H1 (cell line): ENCODE measurements around the gene ITGA11. TPM values are rescaled to one million over a fixed set of nuclear protein-coding genes. Genes with fewer than 3 reads are reported as not detected.
A peak's percentile ranks its signal among the peaks of the same experiment; 100 is the strongest.

Experiments used
- CTCF ChIA-PET: fragments of 300-600 bp; sonication (Branson Sonifier 250); formaldehyde crosslinking; loops from one replicate; lab custom pipeline; 2021; ENCODE audit not compliant: partially characterized antibody; lab: Charles Lee
- POLR2A ChIA-PET: fragments of 300-600 bp; sonication (Branson Sonifier 250); formaldehyde crosslinking; loops from one replicate; lab custom pipeline; 2021; ENCODE audit warnings: inconsistent platforms; ENCODE audit not compliant: partially characterized antibody; lab: Charles Lee
- DNase-seq, 2 experiments: peaks; one replicate each; pipeline versions ENCODE4 v3.0.0 to v3.0.0-alpha.2; 2010 to 2022; ENCODE audit warnings: low spot score in 2 of 2, low read depth in 1 of 2, mixed read lengths in 1 of 2
- FAIRE-seq: peaks from 2 replicates; lab custom pipeline; 2011; peaks lifted over from hg19 to GRCh38; lab: Jason Lieb, UNC
- H2AFZ ChIP-seq: 2 replicates; pipeline ENCODE4 v1.8.1; 2012; ENCODE audit warnings: low read length, inconsistent platforms
- H2AK5ac ChIP-seq: 2 replicates; pipeline ENCODE4 v1.6.1; 2013; ENCODE audit warnings: low read depth, low read length
- H2BK120ac ChIP-seq: replicated peaks from 2 replicates; pipeline ENCODE3; 2013; ENCODE audit warnings: low read depth, low read length, inconsistent platforms
- H2BK12ac ChIP-seq: 2 replicates; pipeline ENCODE4 v1.6.1; 2013; ENCODE audit warnings: low read depth, low read length
- H2BK15ac ChIP-seq: 2 replicates; pipeline ENCODE4 v1.6.1; 2013; ENCODE audit warnings: low read length
- H2BK20ac ChIP-seq: 2 replicates; pipeline ENCODE4 v1.6.1; 2013; ENCODE audit warnings: low read length
- H2BK5ac ChIP-seq: 2 replicates; pipeline ENCODE4 v1.6.1; 2013; ENCODE audit warnings: low read depth, low read length
- H3K14ac ChIP-seq: 2 replicates; pipeline ENCODE4 v1.6.1; 2013; ENCODE audit warnings: inconsistent platforms; ENCODE audit not compliant: insufficient read length
- H3K18ac ChIP-seq: 2 replicates; pipeline ENCODE4 v1.6.1; 2013; ENCODE audit warnings: low read length; ENCODE audit errors: extremely low read depth
- H3K23ac ChIP-seq: 2 replicates; pipeline ENCODE4 v1.6.1; 2013; ENCODE audit warnings: inconsistent platforms; ENCODE audit not compliant: insufficient read length
- H3K23me2 ChIP-seq: 2 replicates; pipeline ENCODE4 v1.6.1; 2013; ENCODE audit warnings: low read depth, low read length
- H3K27ac ChIP-seq: 2 replicates; pipeline ENCODE4 v1.6.1; 2011; ENCODE audit warnings: low read depth, low read length, inconsistent platforms
- H3K27me3 ChIP-seq, 4 experiments: replicated peaks in 1 of 4; 1 replicate in 1 of 4; 2 replicates in 3 of 4; pipeline versions ENCODE4 v1.6.1 to v1.8.1; 2011 to 2013; ENCODE audit warnings: low read length in 3 of 4, mild to moderate bottlenecking in 3 of 4, inconsistent platforms in 2 of 4, mixed read lengths in 2 of 4, moderate library complexity in 1 of 4; ENCODE audit not compliant: control insufficient read depth in 3 of 4, insufficient read depth in 3 of 4; ENCODE audit errors: extremely low read depth in 1 of 4
- H3K36me3 ChIP-seq, 4 experiments: 2 replicates each; pipeline versions ENCODE4 v1.6.1 to v1.8.1; 2011 to 2013; ENCODE audit warnings: mild to moderate bottlenecking in 4 of 4, low read length in 3 of 4, moderate library complexity in 2 of 4, control low read depth in 1 of 4, inconsistent platforms in 1 of 4; ENCODE audit not compliant: insufficient read depth in 4 of 4, control insufficient read depth in 2 of 4
- H3K4ac ChIP-seq: replicated peaks from 2 replicates; pipeline ENCODE3; 2013; ENCODE audit warnings: low read length, low read depth, mixed read lengths, inconsistent platforms; ENCODE audit not compliant: insufficient read length
- H3K4me1 ChIP-seq, 4 experiments: replicated peaks in 1 of 4; 1 replicate in 1 of 4; 2 replicates in 3 of 4; pipeline versions ENCODE4 v1.6.1 to v1.8.1; 2011 to 2013; ENCODE audit warnings: low read length in 3 of 4, inconsistent platforms in 2 of 4, mixed read lengths in 1 of 4; ENCODE audit not compliant: insufficient read depth in 4 of 4, control insufficient read depth in 3 of 4
- H3K4me2 ChIP-seq, 2 experiments: 2 replicates each; pipeline versions ENCODE4 v1.6.1 to v1.8.1; 2011 to 2013; ENCODE audit warnings: low read depth in 2 of 2, low read length in 2 of 2, control low read depth in 1 of 2, inconsistent platforms in 1 of 2, mild to moderate bottlenecking in 1 of 2; ENCODE audit not compliant: insufficient read depth in 1 of 2
- H3K4me3 ChIP-seq, 4 experiments: fragments of 200-600, 300-600 bp in 1 of 4; sonication (generic), shearing (Covaris generic), sonication (Bioruptor Twin) in 1 of 4; 2 replicates each; pipeline versions ENCODE4 v1.5.1 to v1.8.1; 2011 to 2016; ENCODE audit warnings: low read length in 4 of 4, low read depth in 3 of 4, control low read depth in 2 of 4, inconsistent platforms in 2 of 4, mild to moderate bottlenecking in 2 of 4, mixed read lengths in 1 of 4, moderate library complexity in 1 of 4; ENCODE audit not compliant: insufficient read depth in 2 of 4; ENCODE audit errors: extremely low read depth in 1 of 4
- H3K56ac ChIP-seq: replicated peaks from 2 replicates; pipeline ENCODE3; 2013; ENCODE audit warnings: low read depth, mild to moderate bottlenecking, mixed read lengths, low read length, inconsistent platforms; ENCODE audit not compliant: insufficient read length
- H3K79me1 ChIP-seq: 2 replicates; pipeline ENCODE4 v1.6.1; 2013; ENCODE audit warnings: low read depth, low read length, control low read depth
- H3K79me2 ChIP-seq, 2 experiments: 2 replicates each; pipeline versions ENCODE4 v1.6.1 to v1.8.1; 2012 to 2013; ENCODE audit warnings: low read length in 2 of 2, mild to moderate bottlenecking in 2 of 2, inconsistent platforms in 1 of 2; ENCODE audit not compliant: insufficient read depth in 2 of 2, control insufficient read depth in 1 of 2
- H3K9ac ChIP-seq, 4 experiments: replicated peaks in 1 of 4; 1 replicate in 1 of 4; 2 replicates in 3 of 4; pipeline versions ENCODE4 v1.6.1 to v1.8.1; 2011 to 2013; ENCODE audit warnings: low read depth in 3 of 4, low read length in 3 of 4, control low read depth in 2 of 4, mild to moderate bottlenecking in 2 of 4, moderate library complexity in 2 of 4, inconsistent platforms in 1 of 4; ENCODE audit errors: extremely low read depth in 1 of 4
- H3K9me3 ChIP-seq, 2 experiments: 2 replicates each; pipeline versions ENCODE4 v1.6.1 to v1.8.1; 2012 to 2013; ENCODE audit warnings: mild to moderate bottlenecking in 2 of 2, moderate library complexity in 2 of 2, control low read depth in 1 of 2, inconsistent platforms in 1 of 2, low read depth in 1 of 2, low read length in 1 of 2, mixed read lengths in 1 of 2; ENCODE audit not compliant: insufficient read depth in 2 of 2
- H4K20me1 ChIP-seq, 2 experiments: replicated peaks in 1 of 2; 2 replicates each; pipeline versions ENCODE3 to v1.8.1; 2011 to 2013; ENCODE audit warnings: inconsistent platforms in 2 of 2, low read length in 2 of 2, mild to moderate bottlenecking in 1 of 2; ENCODE audit not compliant: insufficient read depth in 2 of 2, control insufficient read depth in 1 of 2
- H4K5ac ChIP-seq: 2 replicates; pipeline ENCODE4 v1.6.1; 2013; ENCODE audit warnings: low read length, low read depth, mixed read lengths, inconsistent platforms; ENCODE audit not compliant: insufficient read length
- H4K8ac ChIP-seq: 2 replicates; pipeline ENCODE4 v1.8.0; 2013; ENCODE audit warnings: mild to moderate bottlenecking, moderate library complexity, low read length, inconsistent platforms; ENCODE audit not compliant: insufficient read depth; ENCODE audit errors: extremely low read depth
- H4K91ac ChIP-seq: replicated peaks from 2 replicates; pipeline ENCODE3; 2013; ENCODE audit warnings: low read length, mixed read lengths, inconsistent platforms; ENCODE audit not compliant: insufficient read length
- CBX8 ChIP-seq: fragments of 300-800, 300-1000 bp; sonication (generic); IDR thresholded peaks from 2 replicates; pipeline ENCODE4 v1.7.1; 2016; ENCODE audit warnings: low read depth, low read length, borderline replicate concordance
- CEBPB ChIP-seq: IDR thresholded peaks from 2 replicates; pipeline ENCODE4 v1.6.1; 2012; ENCODE audit warnings: low read depth, low read length
- E2F6 ChIP-seq: IDR thresholded peaks from 2 replicates; pipeline ENCODE4 v1.6.1; 2012; ENCODE audit warnings: inconsistent platforms
- GABPA ChIP-seq: IDR thresholded peaks from 2 replicates; pipeline ENCODE4 v1.6.1; 2011; ENCODE audit warnings: mild to moderate bottlenecking, low read length, moderate library complexity, borderline replicate concordance; ENCODE audit not compliant: insufficient read depth
- SAP30 ChIP-seq: fragments of 300-600 bp; sonication (generic); IDR thresholded peaks from 2 replicates; pipeline ENCODE4 v1.7.1; 2012; ENCODE audit warnings: low read length, moderate library complexity, mild to moderate bottlenecking, inconsistent platforms; ENCODE audit not compliant: insufficient read depth, insufficient replicate concordance
- SIRT6 ChIP-seq: IDR thresholded peaks from one replicate; pipeline ENCODE4 v1.7.1; 2012; ENCODE audit warnings: low read length, inconsistent platforms
- SP1 ChIP-seq: IDR thresholded peaks from 2 replicates; pipeline ENCODE4 v1.6.1; 2011; ENCODE audit warnings: low read depth, low read length
- TAF7 ChIP-seq: optimal IDR thresholded peaks from 2 replicates; pipeline ENCODE3; 2011; ENCODE audit warnings: low read depth, mild to moderate bottlenecking, inconsistent platforms, low read length, moderate library complexity, borderline replicate concordance
- WGBS, 2 experiments: shearing (Covaris generic) in 1 of 2; methylation state at CpG; one replicate each; pipeline versions ENCODE4 v1.1.6 to v1.1.7; 2013 to 2015; ENCODE audit warnings: low lambda C conversion rate in 2 of 2, mixed read lengths in 2 of 2, inconsistent platforms in 1 of 2, low coverage in 1 of 2, missing lambda C conversion rate in 1 of 2; ENCODE audit not compliant: insufficient replicate concordance in 2 of 2, insufficient coverage in 1 of 2, insufficient read length in 1 of 2; ENCODE audit errors: extremely low coverage in 1 of 2, missing lambda C conversion rate in 1 of 2; 5-methylcytosine and 5-hydroxymethylcytosine counted together
- polyA plus RNA-seq, 7 experiments: library from polyadenylated mRNA; depleted of rRNA in 3 of 7; stranded (reverse) in 5 of 7; unstranded in 2 of 7; fragments of >200 nt in 5 of 7; fragments of 200-250 nt in 2 of 7; gene quantifications; 1 replicate in 5 of 7; 2 replicates in 1 of 7; 4 replicates in 1 of 7; pipeline versions ENCODE4 v1.2.1 to v1.2.3, GENCODE V29; 2011 to 2013; ENCODE audit warnings: missing spikeins in 2 of 7, mixed read lengths in 2 of 7
- total RNA-seq: library from RNA; stranded (reverse); fragmentation: NEBNext Ultra II Directional; extraction: Animal tissue kit (Norgen Biotek cat#: 25700); gene quantifications from 2 replicates; pipeline ENCODE4 v1.2.1, GENCODE V29; 2021

Gene ITGA11
- total and polyA plus RNA-seq, 2 of the 8 experiments (the other 6 are each of a cell fraction or from before 2014, with no cell fraction given) = 0.05 to 0.06 TPM

GRCh38 chr15:68360721-68361120, 71.2 kb downstream of the ITGA11 start:
- H4K8ac ChIP-seq = no peak overlapping the region; the same call in 1 of the 2 replicates
- H3K27me3 ChIP-seq = no peaks in the 10 kb centered on the region
- no peak overlapping the region for H2BK20ac ChIP-seq
- H3K14ac ChIP-seq = no peak overlapping the region
- H3K79me2 ChIP-seq = no peaks in the 10 kb centered on the region
- H3K79me1 ChIP-seq = no peaks in the 10 kb centered on the region
- H3K18ac ChIP-seq = no peak overlapping the region
- H3K9me3 ChIP-seq = peaks cover 6 to 9% of the 10 kb centered on the region in 2 experiments; a peak in 3 of 4 replicates
- FAIRE-seq = no peak
- no peak overlapping the region for H3K4ac ChIP-seq
- peaks cover 9% of the 10 kb centered on the region; the same call in 1 of the 2 replicates for H3K23me2 ChIP-seq
- no peak for DNase-seq
- H3K4me1 ChIP-seq = no peaks in the 10 kb centered on the region; a peak in 1 of 7 replicates
- no peak overlapping the region for H2BK12ac ChIP-seq
- H3K4me2 ChIP-seq = no peak overlapping the region
- no peak overlapping the region for H2BK120ac ChIP-seq
- H3K23ac ChIP-seq = no peak overlapping the region
- no peak overlapping the region for H3K56ac ChIP-seq
- WGBS, 2 experiments = 84% methylated on average over 8 of the region's 8 CpGs; no CpG with 5 or more reads in 1 of the 2 experiments
- POLR2A ChIA-PET = no interaction called here
- H3K36me3 ChIP-seq = no peaks in the 10 kb centered on the region
- no peak overlapping the region for H3K27ac ChIP-seq
- no peaks in the 10 kb centered on the region for H4K20me1 ChIP-seq
- H4K91ac ChIP-seq = no peak overlapping the region
- no peak overlapping the region for H3K9ac ChIP-seq
- H2AK5ac ChIP-seq = no peak overlapping the region
- H4K5ac ChIP-seq = no peak overlapping the region
- CTCF ChIA-PET = interaction anchor here (0.7 to 2.1 kb wide), 8 partner anchors 8 to 314 kb away, joined by 3 to 7 read pairs (median 3); no protein-coding TSS in a partner anchor
- H2AFZ ChIP-seq = 0 out of 2 replicates have a peak overlapping the region, but pooled peaks have one; percentile 2
- H3K4me3 ChIP-seq = no peak overlapping the region
- no peak overlapping the region for H2BK5ac ChIP-seq
- H2BK15ac ChIP-seq = no peak overlapping the region
- no peak for TF ChIP-seq CEBPB
- no peak for TF ChIP-seq SAP30
- TF ChIP-seq E2F6 = no peak
- TF ChIP-seq GABPA = no peak
- no peak for TF ChIP-seq CBX8
- no peak for TF ChIP-seq SP1
- no peak for TF ChIP-seq SIRT6
- TF ChIP-seq TAF7 = no peak
